H1 (cell line): ENCODE results near the gene EXOC6. TPM values are rescaled to one million over a fixed set of nuclear protein-coding genes. Genes with fewer than 3 reads are reported as not detected.
"Not testable (repeated sequence)": the region's sequence is repeated elsewhere in the genome, so short reads cannot be mapped to it uniquely, and the experiment has no call there.

ENCODE experiments used
- CTCF ChIA-PET: fragments of 300-600 bp; sonication (Branson Sonifier 250); formaldehyde crosslinking; loops from one replicate; lab custom pipeline; 2021; ENCODE audit not compliant: partially characterized antibody; lab: Charles Lee
- POLR2A ChIA-PET: fragments of 300-600 bp; sonication (Branson Sonifier 250); formaldehyde crosslinking; loops from one replicate; lab custom pipeline; 2021; ENCODE audit warnings: inconsistent platforms; ENCODE audit not compliant: partially characterized antibody; lab: Charles Lee
- DNase-seq, 2 experiments: peaks; one replicate each; pipeline versions ENCODE4 v3.0.0 to v3.0.0-alpha.2; 2010 to 2022; ENCODE audit warnings: low spot score in 2 of 2, low read depth in 1 of 2, mixed read lengths in 1 of 2
- FAIRE-seq: peaks from 2 replicates; lab custom pipeline; 2011; peaks lifted over from hg19 to GRCh38; lab: Jason Lieb, UNC
- H2AFZ ChIP-seq: 2 replicates; pipeline ENCODE4 v1.8.1; 2012; ENCODE audit warnings: low read length, inconsistent platforms
- H2AK5ac ChIP-seq: 2 replicates; pipeline ENCODE4 v1.6.1; 2013; ENCODE audit warnings: low read depth, low read length
- H2BK120ac ChIP-seq: replicated peaks from 2 replicates; pipeline ENCODE3; 2013; ENCODE audit warnings: low read depth, low read length, inconsistent platforms
- H2BK12ac ChIP-seq: 2 replicates; pipeline ENCODE4 v1.6.1; 2013; ENCODE audit warnings: low read depth, low read length
- H2BK15ac ChIP-seq: 2 replicates; pipeline ENCODE4 v1.6.1; 2013; ENCODE audit warnings: low read length
- H2BK20ac ChIP-seq: 2 replicates; pipeline ENCODE4 v1.6.1; 2013; ENCODE audit warnings: low read length
- H2BK5ac ChIP-seq: 2 replicates; pipeline ENCODE4 v1.6.1; 2013; ENCODE audit warnings: low read depth, low read length
- H3K14ac ChIP-seq: 2 replicates; pipeline ENCODE4 v1.6.1; 2013; ENCODE audit warnings: inconsistent platforms; ENCODE audit not compliant: insufficient read length
- H3K18ac ChIP-seq: 2 replicates; pipeline ENCODE4 v1.6.1; 2013; ENCODE audit warnings: low read length; ENCODE audit errors: extremely low read depth
- H3K23ac ChIP-seq: 2 replicates; pipeline ENCODE4 v1.6.1; 2013; ENCODE audit warnings: inconsistent platforms; ENCODE audit not compliant: insufficient read length
- H3K23me2 ChIP-seq: 2 replicates; pipeline ENCODE4 v1.6.1; 2013; ENCODE audit warnings: low read depth, low read length
- H3K27ac ChIP-seq: 2 replicates; pipeline ENCODE4 v1.6.1; 2011; ENCODE audit warnings: low read depth, low read length, inconsistent platforms
- H3K27me3 ChIP-seq, 4 experiments: replicated peaks in 1 of 4; 1 replicate in 1 of 4; 2 replicates in 3 of 4; pipeline versions ENCODE4 v1.6.1 to v1.8.1; 2011 to 2013; ENCODE audit warnings: low read length in 3 of 4, mild to moderate bottlenecking in 3 of 4, inconsistent platforms in 2 of 4, mixed read lengths in 2 of 4, moderate library complexity in 1 of 4; ENCODE audit not compliant: control insufficient read depth in 3 of 4, insufficient read depth in 3 of 4; ENCODE audit errors: extremely low read depth in 1 of 4
- H3K36me3 ChIP-seq, 4 experiments: 2 replicates each; pipeline versions ENCODE4 v1.6.1 to v1.8.1; 2011 to 2013; ENCODE audit warnings: mild to moderate bottlenecking in 4 of 4, low read length in 3 of 4, moderate library complexity in 2 of 4, control low read depth in 1 of 4, inconsistent platforms in 1 of 4; ENCODE audit not compliant: insufficient read depth in 4 of 4, control insufficient read depth in 2 of 4
- H3K4ac ChIP-seq: replicated peaks from 2 replicates; pipeline ENCODE3; 2013; ENCODE audit warnings: low read length, low read depth, mixed read lengths, inconsistent platforms; ENCODE audit not compliant: insufficient read length
- H3K4me1 ChIP-seq, 4 experiments: replicated peaks in 1 of 4; 1 replicate in 1 of 4; 2 replicates in 3 of 4; pipeline versions ENCODE4 v1.6.1 to v1.8.1; 2011 to 2013; ENCODE audit warnings: low read length in 3 of 4, inconsistent platforms in 2 of 4, mixed read lengths in 1 of 4; ENCODE audit not compliant: insufficient read depth in 4 of 4, control insufficient read depth in 3 of 4
- H3K4me2 ChIP-seq, 2 experiments: 2 replicates each; pipeline versions ENCODE4 v1.6.1 to v1.8.1; 2011 to 2013; ENCODE audit warnings: low read depth in 2 of 2, low read length in 2 of 2, control low read depth in 1 of 2, inconsistent platforms in 1 of 2, mild to moderate bottlenecking in 1 of 2; ENCODE audit not compliant: insufficient read depth in 1 of 2
- H3K4me3 ChIP-seq, 4 experiments: fragments of 200-600, 300-600 bp in 1 of 4; sonication (generic), shearing (Covaris generic), sonication (Bioruptor Twin) in 1 of 4; 2 replicates each; pipeline versions ENCODE4 v1.5.1 to v1.8.1; 2011 to 2016; ENCODE audit warnings: low read length in 4 of 4, low read depth in 3 of 4, control low read depth in 2 of 4, inconsistent platforms in 2 of 4, mild to moderate bottlenecking in 2 of 4, mixed read lengths in 1 of 4, moderate library complexity in 1 of 4; ENCODE audit not compliant: insufficient read depth in 2 of 4; ENCODE audit errors: extremely low read depth in 1 of 4
- H3K56ac ChIP-seq: replicated peaks from 2 replicates; pipeline ENCODE3; 2013; ENCODE audit warnings: low read depth, mild to moderate bottlenecking, mixed read lengths, low read length, inconsistent platforms; ENCODE audit not compliant: insufficient read length
- H3K79me1 ChIP-seq: 2 replicates; pipeline ENCODE4 v1.6.1; 2013; ENCODE audit warnings: low read depth, low read length, control low read depth
- H3K79me2 ChIP-seq, 2 experiments: 2 replicates each; pipeline versions ENCODE4 v1.6.1 to v1.8.1; 2012 to 2013; ENCODE audit warnings: low read length in 2 of 2, mild to moderate bottlenecking in 2 of 2, inconsistent platforms in 1 of 2; ENCODE audit not compliant: insufficient read depth in 2 of 2, control insufficient read depth in 1 of 2
- H3K9ac ChIP-seq, 4 experiments: replicated peaks in 1 of 4; 1 replicate in 1 of 4; 2 replicates in 3 of 4; pipeline versions ENCODE4 v1.6.1 to v1.8.1; 2011 to 2013; ENCODE audit warnings: low read depth in 3 of 4, low read length in 3 of 4, control low read depth in 2 of 4, mild to moderate bottlenecking in 2 of 4, moderate library complexity in 2 of 4, inconsistent platforms in 1 of 4; ENCODE audit errors: extremely low read depth in 1 of 4
- H3K9me3 ChIP-seq, 2 experiments: 2 replicates each; pipeline versions ENCODE4 v1.6.1 to v1.8.1; 2012 to 2013; ENCODE audit warnings: mild to moderate bottlenecking in 2 of 2, moderate library complexity in 2 of 2, control low read depth in 1 of 2, inconsistent platforms in 1 of 2, low read depth in 1 of 2, low read length in 1 of 2, mixed read lengths in 1 of 2; ENCODE audit not compliant: insufficient read depth in 2 of 2
- H4K20me1 ChIP-seq, 2 experiments: replicated peaks in 1 of 2; 2 replicates each; pipeline versions ENCODE3 to v1.8.1; 2011 to 2013; ENCODE audit warnings: inconsistent platforms in 2 of 2, low read length in 2 of 2, mild to moderate bottlenecking in 1 of 2; ENCODE audit not compliant: insufficient read depth in 2 of 2, control insufficient read depth in 1 of 2
- H4K5ac ChIP-seq: 2 replicates; pipeline ENCODE4 v1.6.1; 2013; ENCODE audit warnings: low read length, low read depth, mixed read lengths, inconsistent platforms; ENCODE audit not compliant: insufficient read length
- H4K8ac ChIP-seq: 2 replicates; pipeline ENCODE4 v1.8.0; 2013; ENCODE audit warnings: mild to moderate bottlenecking, moderate library complexity, low read length, inconsistent platforms; ENCODE audit not compliant: insufficient read depth; ENCODE audit errors: extremely low read depth
- H4K91ac ChIP-seq: replicated peaks from 2 replicates; pipeline ENCODE3; 2013; ENCODE audit warnings: low read length, mixed read lengths, inconsistent platforms; ENCODE audit not compliant: insufficient read length
- TAF1 ChIP-seq: IDR thresholded peaks from 2 replicates; pipeline ENCODE4 v1.6.1; 2011; ENCODE audit warnings: mild to moderate bottlenecking, low read depth, low read length
- TAF7 ChIP-seq: optimal IDR thresholded peaks from 2 replicates; pipeline ENCODE3; 2011; ENCODE audit warnings: low read depth, mild to moderate bottlenecking, inconsistent platforms, low read length, moderate library complexity, borderline replicate concordance
- polyA plus RNA-seq, 7 experiments: library from polyadenylated mRNA; depleted of rRNA in 3 of 7; stranded (reverse) in 5 of 7; unstranded in 2 of 7; fragments of >200 nt in 5 of 7; fragments of 200-250 nt in 2 of 7; gene quantifications; 1 replicate in 5 of 7; 2 replicates in 1 of 7; 4 replicates in 1 of 7; pipeline versions ENCODE4 v1.2.1 to v1.2.3, GENCODE V29; 2011 to 2013; ENCODE audit warnings: missing spikeins in 2 of 7, mixed read lengths in 2 of 7
- total RNA-seq: library from RNA; stranded (reverse); fragmentation: NEBNext Ultra II Directional; extraction: Animal tissue kit (Norgen Biotek cat#: 25700); gene quantifications from 2 replicates; pipeline ENCODE4 v1.2.1, GENCODE V29; 2021
- TF ChIP-seq, protein P1 (sequence below), 3 experiments: IDR thresholded peaks; 1 replicate in 2 of 3; 2 replicates in 1 of 3; pipeline versions ENCODE4 v1.5.1 to v1.6.1; 2011; ENCODE audit warnings: low read length in 3 of 3, mild to moderate bottlenecking in 3 of 3, inconsistent platforms in 2 of 3, low read depth in 1 of 3, moderate library complexity in 1 of 3; ENCODE audit not compliant: insufficient read depth in 1 of 3; ENCODE audit errors: control extremely low read depth in 1 of 3
- TF ChIP-seq, protein P2 (sequence below): IDR thresholded peaks from 2 replicates; pipeline ENCODE4 v1.6.1; 2012; ENCODE audit warnings: inconsistent platforms
- TF ChIP-seq, protein P3 (sequence below): IDR thresholded peaks from 2 replicates; pipeline ENCODE4 v1.6.1; 2011; ENCODE audit warnings: low read length, improper control_type of control experiment
- TF ChIP-seq, protein P4 (sequence below): IDR thresholded peaks from 2 replicates; pipeline ENCODE4 v1.6.1; 2012; ENCODE audit warnings: inconsistent platforms

The EXOC6 gene
- total and polyA plus RNA-seq, 2 of the 8 experiments (the other 6 are each of a cell fraction or from before 2014, with no cell fraction given): 1.7 to 4.5 TPM

DNA sequence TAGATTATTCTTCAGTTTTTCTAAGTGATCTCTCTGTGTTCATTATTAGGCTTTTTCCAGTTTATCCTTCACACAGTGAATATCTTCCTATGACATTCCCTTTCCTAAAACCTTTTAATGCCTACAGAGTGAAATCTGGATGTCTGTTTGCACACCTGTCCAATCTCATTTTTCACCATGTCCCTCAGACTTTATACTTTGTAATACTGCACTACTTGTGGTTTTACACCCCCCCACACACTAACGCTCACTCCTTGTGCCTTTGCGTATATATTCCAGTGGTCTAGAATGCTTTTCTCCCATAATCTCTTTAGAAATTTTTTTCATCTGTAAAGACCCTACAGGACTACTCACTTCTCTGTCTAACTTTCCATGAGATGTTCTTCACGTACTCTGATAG, 98.2 kb downstream of the EXOC6 start (continued):
- TF ChIP-seq, protein P1, sequence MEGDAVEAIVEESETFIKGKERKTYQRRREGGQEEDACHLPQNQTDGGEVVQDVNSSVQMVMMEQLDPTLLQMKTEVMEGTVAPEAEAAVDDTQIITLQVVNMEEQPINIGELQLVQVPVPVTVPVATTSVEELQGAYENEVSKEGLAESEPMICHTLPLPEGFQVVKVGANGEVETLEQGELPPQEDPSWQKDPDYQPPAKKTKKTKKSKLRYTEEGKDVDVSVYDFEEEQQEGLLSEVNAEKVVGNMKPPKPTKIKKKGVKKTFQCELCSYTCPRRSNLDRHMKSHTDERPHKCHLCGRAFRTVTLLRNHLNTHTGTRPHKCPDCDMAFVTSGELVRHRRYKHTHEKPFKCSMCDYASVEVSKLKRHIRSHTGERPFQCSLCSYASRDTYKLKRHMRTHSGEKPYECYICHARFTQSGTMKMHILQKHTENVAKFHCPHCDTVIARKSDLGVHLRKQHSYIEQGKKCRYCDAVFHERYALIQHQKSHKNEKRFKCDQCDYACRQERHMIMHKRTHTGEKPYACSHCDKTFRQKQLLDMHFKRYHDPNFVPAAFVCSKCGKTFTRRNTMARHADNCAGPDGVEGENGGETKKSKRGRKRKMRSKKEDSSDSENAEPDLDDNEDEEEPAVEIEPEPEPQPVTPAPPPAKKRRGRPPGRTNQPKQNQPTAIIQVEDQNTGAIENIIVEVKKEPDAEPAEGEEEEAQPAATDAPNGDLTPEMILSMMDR (IDR thresholded peaks at IDR 0.05; ENCODE audit: control extremely low read depth in 1 of 3, insufficient read depth in 1 of 3, low read depth in 1 of 3, low read length in 3 of 3): no peak
- TF ChIP-seq TAF1 (no peak), TAF7 (no peak)
- TF ChIP-seq, protein P2, sequence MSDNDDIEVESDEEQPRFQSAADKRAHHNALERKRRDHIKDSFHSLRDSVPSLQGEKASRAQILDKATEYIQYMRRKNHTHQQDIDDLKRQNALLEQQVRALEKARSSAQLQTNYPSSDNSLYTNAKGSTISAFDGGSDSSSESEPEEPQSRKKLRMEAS: no peak
- TF ChIP-seq, protein P3, sequence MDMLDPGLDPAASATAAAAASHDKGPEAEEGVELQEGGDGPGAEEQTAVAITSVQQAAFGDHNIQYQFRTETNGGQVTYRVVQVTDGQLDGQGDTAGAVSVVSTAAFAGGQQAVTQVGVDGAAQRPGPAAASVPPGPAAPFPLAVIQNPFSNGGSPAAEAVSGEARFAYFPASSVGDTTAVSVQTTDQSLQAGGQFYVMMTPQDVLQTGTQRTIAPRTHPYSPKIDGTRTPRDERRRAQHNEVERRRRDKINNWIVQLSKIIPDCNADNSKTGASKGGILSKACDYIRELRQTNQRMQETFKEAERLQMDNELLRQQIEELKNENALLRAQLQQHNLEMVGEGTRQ: no peak
- TF ChIP-seq, protein P4, sequence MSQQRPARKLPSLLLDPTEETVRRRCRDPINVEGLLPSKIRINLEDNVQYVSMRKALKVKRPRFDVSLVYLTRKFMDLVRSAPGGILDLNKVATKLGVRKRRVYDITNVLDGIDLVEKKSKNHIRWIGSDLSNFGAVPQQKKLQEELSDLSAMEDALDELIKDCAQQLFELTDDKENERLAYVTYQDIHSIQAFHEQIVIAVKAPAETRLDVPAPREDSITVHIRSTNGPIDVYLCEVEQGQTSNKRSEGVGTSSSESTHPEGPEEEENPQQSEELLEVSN: no peak

DNA sequence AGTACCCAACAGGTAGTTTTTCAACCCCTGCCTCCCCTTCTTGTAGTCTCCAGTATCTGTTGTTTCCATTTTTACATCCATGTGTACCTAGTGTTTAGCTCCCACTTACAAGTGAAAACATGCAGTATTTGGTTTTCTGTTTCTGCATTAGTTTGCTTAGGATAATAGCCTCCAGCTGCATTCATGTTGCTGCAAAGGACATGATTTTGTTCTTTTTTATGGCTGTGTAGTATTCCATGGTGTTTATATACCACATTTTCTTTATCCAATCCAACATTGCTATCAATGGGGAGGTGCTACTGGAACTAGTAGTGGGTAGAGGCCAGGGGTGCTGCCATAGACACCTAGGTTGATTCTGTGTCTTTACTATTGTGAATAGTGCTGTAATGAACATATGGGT, 104.3 kb downstream of the EXOC6 start:
- H4K8ac ChIP-seq, H3K9ac ChIP-seq, H2BK120ac ChIP-seq, H3K4ac ChIP-seq, H2BK5ac ChIP-seq, H2AFZ ChIP-seq, H2BK12ac ChIP-seq, H3K4me1 ChIP-seq, DNase-seq, H3K27ac ChIP-seq, H2BK15ac ChIP-seq, H3K4me3 ChIP-seq, H3K79me1 ChIP-seq, H3K23ac ChIP-seq, H3K23me2 ChIP-seq, H2AK5ac ChIP-seq, POLR2A ChIA-PET, H3K27me3 ChIP-seq, H2BK20ac ChIP-seq, H3K14ac ChIP-seq, H4K91ac ChIP-seq, H3K79me2 ChIP-seq, H3K56ac ChIP-seq, H4K5ac ChIP-seq, H3K4me2 ChIP-seq, H4K20me1 ChIP-seq, H3K9me3 ChIP-seq, H3K36me3 ChIP-seq, FAIRE-seq, H3K18ac ChIP-seq, CTCF ChIA-PET: not testable (repeated sequence)
